ENCODE data around the gene ECM2.

The ECM2 gene

DNA sequence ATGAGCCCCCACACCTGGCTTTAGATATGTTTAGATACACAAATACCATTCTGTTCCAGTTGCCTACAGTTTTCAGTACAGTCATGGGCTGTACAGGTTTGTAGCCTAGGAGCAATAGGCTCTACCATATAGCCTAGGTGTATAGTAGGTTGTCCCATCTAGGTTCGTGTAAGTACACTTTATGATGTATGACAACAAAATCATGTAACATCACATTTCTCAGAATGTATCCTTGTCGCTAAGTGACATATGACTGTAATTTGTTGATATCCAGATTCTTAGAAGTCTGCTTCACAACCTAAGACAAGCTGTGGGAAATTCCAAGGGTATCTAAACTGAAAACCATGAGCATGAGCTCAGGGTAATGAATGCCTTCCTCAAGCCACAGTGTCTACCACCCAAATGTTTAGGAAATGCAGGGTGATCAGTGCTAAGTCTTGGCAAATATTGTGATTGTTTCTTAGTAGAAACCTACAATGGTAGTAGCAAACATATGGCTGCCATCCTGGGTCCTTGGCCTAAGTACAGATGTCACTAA lies 8.4 kb downstream of the ECM2 start:
- no peak for DNase-seq

GRCh38 chr9:92525306-92525705 lies 10.5 kb downstream of the ECM2 start:
- no peak for DNase-seq

GRCh38 chr9:92524881-92525280 lies 10.9 kb downstream of the ECM2 start:
- no peak for DNase-seq

GRCh38 chr9:92522983-92523970 lies 12.5 kb downstream of the ECM2 start:
- no peak for DNase-seq

GRCh38 chr9:92520837-92521236 lies 15.0 kb downstream of the ECM2 start:
- no peak for DNase-seq

DNA sequence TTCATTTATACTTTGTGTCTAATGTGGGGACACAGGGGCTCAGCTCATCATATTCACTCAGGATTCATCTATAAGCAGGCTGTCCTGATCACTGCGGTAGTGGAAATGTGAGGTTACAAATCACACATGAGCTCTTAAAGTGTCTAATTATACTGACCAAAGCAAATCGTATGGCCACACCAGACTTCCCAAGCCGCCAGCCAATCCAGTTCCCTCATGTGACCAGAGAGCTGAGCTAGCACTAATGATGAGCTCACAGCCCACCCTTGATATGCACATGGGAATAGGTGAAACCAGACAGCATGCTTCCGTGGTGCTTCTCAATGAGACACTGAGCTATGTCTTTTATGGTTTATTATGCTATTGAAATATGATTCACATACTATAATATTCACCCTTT lies 17.6 kb downstream of the ECM2 start:
- DNase-seq: no peak

GRCh38 chr9:92517046-92517445 lies 18.7 kb downstream of the ECM2 start:
- no peak for DNase-seq

GRCh38 chr9:92516521-92516920 lies 19.3 kb downstream of the ECM2 start:
- no peak for DNase-seq

GRCh38 chr9:92514635-92515034 lies 21.2 kb downstream of the ECM2 start:
- no peak for DNase-seq

GRCh38 chr9:92513349-92513748 lies 22.4 kb downstream of the ECM2 start:
- no peak for DNase-seq

DNA sequence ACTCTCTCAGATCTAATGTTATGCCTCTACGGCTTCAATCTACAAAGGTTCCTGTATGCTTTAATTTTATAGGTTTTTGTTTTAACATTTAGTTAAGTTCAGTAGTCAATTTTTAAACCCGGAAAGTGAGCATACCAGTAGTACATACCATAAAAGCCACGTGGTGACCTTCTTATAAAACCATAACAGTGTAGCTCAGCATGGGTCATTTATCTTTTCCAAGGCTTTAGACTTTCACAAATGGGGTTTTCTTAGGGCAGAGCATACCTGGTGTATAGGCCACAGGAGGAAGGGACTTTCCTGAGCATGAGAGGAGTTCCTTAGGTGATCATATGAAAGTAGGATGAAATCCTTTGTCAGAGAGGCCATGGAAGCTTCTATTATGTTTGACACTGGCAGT lies 23.2 kb downstream of the ECM2 start:
- DNase-seq: no peak

GRCh38 chr9:92510747-92511146 lies 25.0 kb downstream of the ECM2 start:
- no peak for DNase-seq

GRCh38 chr9:92509050-92509449 lies 26.7 kb downstream of the ECM2 start:
- no peak for DNase-seq

DNA sequence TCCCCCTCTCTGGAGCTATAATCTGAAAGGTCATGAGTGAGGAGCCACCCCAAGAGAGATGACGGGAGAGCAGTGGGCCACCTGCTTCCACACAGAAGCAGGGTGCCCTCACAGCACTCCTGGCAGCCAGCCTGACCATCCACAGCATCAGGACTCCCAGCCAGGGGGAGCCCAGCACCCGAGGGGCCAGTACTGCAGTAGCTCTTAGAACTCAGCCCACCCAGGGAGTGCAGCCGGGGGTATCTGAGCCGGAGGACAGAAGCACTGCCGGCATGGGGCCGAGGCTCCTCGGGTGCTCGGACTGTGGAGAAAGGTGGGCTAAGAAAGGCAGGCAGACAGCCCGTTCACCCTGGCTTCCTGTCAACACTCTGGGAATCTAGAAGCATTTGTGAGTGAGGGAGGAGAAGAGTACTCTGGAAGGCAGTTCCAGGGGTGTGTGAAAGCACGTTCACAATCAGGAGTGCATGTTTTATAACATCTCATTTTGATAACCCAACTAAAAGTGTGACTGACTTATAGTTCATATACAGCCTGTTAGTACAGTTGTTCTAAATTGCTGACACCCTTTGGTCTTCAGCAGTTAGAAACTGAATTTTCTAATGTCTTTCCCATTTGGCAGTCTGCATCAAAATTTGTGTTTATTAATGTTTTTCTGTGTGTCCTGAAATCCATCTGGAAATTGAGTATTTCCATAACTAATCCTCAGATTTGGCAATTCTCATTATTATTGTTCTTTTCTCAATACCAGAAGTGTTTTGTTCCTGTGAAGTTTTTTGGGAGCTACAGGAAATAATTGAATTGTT lies 27.6 kb downstream of the ECM2 start:
- no peak for DNase-seq

- DNase-seq: no peak
Observed at GRCh38 chr9:92507496-92507895, 28.3 kb downstream of the ECM2 start.

DNA sequence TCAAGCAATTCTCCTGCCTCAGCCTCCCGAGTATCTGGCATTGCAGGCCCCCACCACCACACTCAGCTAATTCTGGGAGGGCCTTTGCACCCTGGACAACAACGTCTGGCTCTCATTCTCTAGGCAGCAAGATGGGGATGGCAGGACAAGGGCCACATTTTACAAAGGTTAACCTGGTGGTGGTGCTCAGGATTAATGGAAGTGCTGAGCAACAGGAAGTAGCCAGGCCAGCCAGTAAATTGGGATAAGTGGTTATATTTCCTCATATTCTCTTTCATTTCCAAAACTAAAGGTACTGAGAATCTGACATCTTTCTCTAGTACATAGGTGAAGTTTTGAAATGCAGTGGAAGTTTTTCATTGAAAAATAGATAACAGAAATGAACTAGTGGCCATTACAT lies 28.8 kb downstream of the ECM2 start:
- no peak for DNase-seq

- DNase-seq: peak; percentile 60
Observed at GRCh38 chr9:92506184-92506857, 29.5 kb downstream of the ECM2 start.

DNA sequence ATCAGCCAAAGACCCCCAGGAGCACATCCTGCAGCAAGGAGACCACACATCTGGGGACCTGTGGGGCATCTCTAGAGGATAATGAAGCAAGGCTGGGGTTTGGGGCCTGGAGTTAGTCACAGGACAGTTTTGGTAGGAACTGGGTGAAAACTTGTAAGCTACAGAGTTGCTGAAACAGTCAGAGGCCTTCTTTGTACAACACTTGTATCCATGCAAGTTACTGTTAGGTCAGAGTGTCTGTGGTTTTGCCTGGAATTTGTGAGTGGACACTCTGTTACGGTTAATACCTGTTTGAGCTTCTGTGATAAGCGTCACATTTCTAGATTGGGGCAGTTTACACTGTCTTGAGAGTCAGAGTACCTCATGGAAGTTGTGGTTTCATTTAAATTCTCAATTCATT lies 30.9 kb downstream of the ECM2 start:
- no peak for DNase-seq

- DNase-seq: no peak
Observed at GRCh38 chr9:92503156-92503555, 32.6 kb downstream of the ECM2 start.

- DNase-seq: no peak
Observed at GRCh38 chr9:92501671-92502393, 34.0 kb downstream of the ECM2 start.

GRCh38 chr9:92500725-92501124 lies 35.1 kb downstream of the ECM2 start:
- DNase-seq: no peak

DNA sequence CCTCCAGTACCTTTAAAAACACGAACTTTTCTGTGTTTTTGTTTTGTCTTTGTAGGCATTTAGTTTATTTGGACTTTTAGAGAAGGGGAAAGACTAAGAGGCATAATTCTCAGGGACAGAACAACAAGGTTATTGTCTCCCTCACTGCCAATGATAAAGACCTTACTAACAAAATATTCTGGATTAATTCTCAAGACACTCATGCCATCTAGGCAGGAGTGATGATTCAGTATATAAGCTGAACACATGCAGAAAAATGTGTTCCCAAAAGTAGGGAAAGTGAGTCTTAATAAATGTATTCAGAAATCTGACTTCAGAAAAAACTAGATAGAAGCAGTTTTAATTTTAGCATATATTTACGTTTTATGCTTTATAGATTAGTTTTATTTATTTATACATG lies 36.1 kb downstream of the ECM2 start:
- DNase-seq: no peak

Data from T1000 (cell line).